ENCODE results near the gene SH3PXD2A.

DNA sequence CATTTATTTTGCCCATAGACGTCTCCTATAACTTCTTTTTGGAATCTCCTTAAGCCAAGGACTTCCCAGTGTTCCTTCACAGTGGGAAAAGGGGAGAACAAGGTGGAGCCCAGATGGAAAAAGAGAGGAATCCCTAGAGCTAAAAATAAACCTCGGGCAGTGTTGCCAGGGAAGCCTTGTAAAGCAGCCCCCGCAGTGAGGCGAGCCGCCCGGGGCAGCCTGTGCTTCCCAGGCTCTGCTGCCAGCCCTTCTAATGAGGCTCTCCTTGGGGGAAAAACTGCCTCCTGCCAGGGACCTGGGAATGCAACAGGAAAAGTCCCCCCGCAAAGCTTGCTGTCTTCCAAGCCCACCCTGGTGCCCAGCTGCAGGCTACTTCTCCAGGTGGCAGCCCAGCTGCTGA, 71.7 kb downstream of the SH3PXD2A start:
- no peak for TF ChIP-seq POLR2A (IDR thresholded peaks at IDR 0.05)
- TF ChIP-seq, protein P1, sequence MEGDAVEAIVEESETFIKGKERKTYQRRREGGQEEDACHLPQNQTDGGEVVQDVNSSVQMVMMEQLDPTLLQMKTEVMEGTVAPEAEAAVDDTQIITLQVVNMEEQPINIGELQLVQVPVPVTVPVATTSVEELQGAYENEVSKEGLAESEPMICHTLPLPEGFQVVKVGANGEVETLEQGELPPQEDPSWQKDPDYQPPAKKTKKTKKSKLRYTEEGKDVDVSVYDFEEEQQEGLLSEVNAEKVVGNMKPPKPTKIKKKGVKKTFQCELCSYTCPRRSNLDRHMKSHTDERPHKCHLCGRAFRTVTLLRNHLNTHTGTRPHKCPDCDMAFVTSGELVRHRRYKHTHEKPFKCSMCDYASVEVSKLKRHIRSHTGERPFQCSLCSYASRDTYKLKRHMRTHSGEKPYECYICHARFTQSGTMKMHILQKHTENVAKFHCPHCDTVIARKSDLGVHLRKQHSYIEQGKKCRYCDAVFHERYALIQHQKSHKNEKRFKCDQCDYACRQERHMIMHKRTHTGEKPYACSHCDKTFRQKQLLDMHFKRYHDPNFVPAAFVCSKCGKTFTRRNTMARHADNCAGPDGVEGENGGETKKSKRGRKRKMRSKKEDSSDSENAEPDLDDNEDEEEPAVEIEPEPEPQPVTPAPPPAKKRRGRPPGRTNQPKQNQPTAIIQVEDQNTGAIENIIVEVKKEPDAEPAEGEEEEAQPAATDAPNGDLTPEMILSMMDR (IDR thresholded peaks at IDR 0.05 in 4 of 5, conservative IDR thresholded peaks at IDR 0.05 in 1 of 5) = no peak

All from gastrocnemius medialis (tissue), 4 donors.